ENCODE measurements around the gene ACSS2.

ACSS2 gene

DNA sequence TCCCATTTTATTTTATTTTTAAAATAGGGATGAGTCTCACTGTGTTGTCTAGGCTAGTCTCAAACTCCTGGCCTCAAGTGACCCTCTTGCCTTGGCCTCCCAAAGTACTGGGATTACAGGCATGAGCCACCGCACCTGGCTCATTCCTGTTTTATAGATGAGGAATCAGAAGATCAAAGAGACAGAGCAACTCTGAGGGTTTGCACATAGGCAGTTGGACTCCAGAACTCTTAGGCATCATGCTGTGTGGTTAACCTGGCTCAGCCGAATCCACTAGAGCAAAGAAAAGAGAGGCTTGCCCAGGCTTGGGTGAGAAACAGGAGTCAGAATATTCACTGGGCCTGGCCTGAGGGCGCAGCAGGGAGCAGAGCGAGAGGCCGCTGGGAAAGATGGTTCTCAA is 88.6 kb downstream of the ACSS2 start:
- no peak for TF ChIP-seq GATA3 (IDR thresholded peaks at IDR 0.05; ENCODE audit: low read depth, low read length)
- TF ChIP-seq GATA2 (IDR thresholded peaks at IDR 0.05; ENCODE audit: low read depth, low read length) = no peak

DNA sequence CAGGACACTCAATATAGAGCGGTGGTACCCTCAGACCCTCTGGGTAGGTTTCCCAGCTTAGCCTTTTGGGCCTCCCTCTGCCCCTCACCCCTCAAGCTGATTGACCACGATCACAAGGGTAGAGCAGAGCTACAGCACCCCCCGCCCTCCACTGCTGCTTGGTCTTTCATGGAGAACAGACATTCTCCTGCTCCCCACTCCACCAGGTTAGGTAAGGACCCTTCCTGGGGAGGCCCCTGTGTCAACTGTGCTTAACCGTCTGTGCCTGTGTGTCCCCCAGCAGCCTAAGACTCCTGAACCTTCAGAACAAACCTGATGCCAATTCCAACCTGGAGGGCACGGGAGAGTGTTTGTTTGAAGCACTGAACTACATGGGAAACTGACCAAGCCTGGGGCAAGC is 91.0 kb downstream of the ACSS2 start:
- no peak for TF ChIP-seq GATA2 (IDR thresholded peaks at IDR 0.05; ENCODE audit: low read depth, low read length)
- no peak for TF ChIP-seq GATA3 (IDR thresholded peaks at IDR 0.05; ENCODE audit: low read depth, low read length)

DNA sequence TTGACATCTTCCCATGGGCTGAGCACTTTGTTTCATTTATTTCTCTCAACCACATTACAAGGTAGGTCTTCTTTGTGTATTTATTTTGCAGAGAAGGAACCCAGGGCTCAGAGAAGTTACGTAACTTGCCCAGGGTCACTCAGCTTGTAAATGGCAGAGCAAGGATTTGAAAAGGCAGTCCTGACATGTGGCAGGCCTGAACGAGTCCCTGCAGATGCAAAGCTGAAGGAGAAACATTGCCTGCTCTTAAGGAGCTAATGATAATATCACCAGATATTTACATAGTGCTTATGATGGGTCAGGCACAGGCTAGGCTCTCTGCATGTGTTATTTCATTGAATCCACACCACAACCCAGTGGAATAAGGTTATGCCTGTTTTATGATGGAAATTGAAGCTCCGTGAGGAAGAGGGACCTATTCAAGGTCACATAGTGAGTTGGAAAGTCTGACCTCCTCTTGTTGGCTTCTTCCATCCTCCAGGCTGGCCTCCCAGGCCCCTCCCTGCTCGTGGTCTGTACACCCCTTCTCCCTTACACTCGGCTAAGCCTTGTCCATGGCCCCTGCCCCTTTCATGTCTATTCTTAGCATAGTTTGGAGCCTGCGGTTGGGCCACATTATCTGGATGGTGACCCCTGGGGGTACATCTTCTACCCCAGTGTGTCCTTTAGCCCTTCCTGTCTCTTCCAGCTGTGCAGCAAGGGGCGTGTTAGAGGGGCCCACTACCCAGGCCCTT is 91.8 kb downstream of the ACSS2 start:
- TF ChIP-seq GATA3 (IDR thresholded peaks at IDR 0.05; ENCODE audit: low read depth, low read length) = no peak
- no peak for TF ChIP-seq GATA2 (IDR thresholded peaks at IDR 0.05; ENCODE audit: low read depth, low read length)

DNA sequence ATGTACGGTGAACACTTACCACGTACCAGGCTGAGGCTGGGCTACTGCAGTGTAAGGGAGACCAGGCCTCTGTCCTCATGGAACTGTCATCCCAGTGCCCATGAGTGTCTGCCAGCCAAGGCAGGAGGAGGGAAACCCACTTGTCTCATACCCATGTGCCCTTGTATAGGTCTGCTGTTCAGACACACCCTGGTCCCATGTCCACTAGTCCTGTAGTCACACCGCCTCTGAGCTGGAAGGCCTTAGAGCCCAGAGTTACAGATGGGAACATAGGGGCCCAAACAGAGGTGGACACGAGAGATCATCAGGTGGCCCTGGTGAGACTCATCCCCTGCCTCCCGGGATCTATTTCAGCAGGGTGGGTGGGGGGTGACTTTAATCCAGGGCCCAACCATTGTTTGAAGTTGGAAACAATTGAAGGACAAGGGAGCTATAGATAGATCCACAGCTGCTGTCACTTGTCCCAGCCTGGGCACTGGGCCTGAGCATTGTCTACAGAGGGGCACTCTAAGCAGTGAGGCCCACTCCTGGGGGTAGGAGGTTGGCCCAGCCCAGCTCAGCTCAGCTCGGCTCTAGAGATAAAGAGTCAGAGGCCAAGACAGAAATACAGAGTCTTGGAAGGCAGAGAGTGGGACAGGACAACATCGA is 93.9 kb downstream of the ACSS2 start:
- no peak for TF ChIP-seq GATA3 (IDR thresholded peaks at IDR 0.05; ENCODE audit: low read depth, low read length)
- TF ChIP-seq GATA2 (IDR thresholded peaks at IDR 0.05; ENCODE audit: low read depth, low read length) = no peak

DNA sequence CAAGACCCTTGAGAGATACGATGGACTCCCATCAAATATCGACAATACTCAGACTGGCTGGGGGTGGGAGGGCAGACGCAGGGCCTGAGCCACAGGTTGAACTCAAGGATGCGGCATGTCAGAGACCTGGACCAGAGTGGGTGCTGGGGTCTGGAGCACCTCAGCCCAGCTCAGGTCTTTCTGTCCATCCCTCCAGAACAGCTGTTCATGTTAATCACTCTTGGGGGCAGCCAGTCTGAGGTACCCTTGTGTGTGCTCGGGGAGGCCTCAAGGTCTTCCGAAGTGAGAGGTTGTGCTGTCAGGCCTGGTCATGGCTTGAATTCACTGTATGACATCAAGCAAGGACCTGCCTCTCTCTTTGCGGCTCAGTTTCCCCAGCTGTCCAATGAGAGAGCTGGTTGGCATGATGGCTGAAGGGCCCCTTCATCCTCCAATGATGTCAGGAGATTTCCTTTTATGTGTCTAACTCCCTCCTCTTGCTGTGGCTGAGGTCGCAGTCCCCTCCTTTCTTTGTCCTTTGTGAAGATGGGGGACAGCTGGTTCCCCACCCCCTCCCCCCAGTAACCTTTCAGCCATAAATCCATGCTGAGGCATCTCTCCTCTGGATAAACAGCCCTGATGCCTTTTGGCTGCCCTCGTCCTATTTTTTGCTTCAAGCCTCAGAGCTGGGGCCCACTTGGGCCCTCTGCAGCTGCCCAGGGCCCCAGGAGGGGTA is 94.6 kb downstream of the ACSS2 start:
- TF ChIP-seq GATA3 (IDR thresholded peaks at IDR 0.05; ENCODE audit: low read depth, low read length) (no peak), GATA2 (IDR thresholded peaks at IDR 0.05; ENCODE audit: low read depth, low read length) (no peak)

DNA sequence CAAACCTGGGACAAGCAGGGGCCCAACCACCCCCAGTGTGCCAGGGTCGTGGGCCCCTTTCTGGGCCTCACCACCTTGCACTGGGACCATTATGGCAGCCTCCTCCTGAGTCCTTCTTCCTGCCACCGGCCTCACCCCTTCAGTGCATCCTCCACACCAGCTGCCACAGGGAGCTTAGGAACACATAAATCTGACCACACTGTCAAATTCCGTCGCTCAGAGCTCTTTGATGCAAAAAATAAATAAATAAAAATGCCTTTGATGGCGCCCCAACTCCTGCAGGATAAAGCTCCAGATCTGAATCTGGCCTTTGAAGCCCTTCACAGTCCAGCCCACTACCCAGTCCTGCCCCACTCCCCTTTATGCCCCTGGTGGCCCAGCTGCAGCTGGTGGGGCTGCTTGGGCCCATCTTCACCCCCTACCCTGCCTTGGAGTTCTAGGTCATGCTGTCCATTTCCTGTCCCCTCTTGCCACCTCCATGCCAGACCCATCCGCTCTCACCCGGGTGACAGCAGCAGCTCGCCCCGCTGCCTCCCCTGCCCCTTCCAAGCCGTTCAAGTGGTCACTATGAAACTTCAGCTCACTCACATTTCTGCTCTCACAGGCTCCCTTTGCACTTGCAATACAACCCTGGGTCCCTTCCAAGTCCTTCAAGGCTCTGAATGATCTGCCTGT is 95.3 kb downstream of the ACSS2 start:
- TF ChIP-seq GATA3 (IDR thresholded peaks at IDR 0.05; ENCODE audit: low read depth, low read length) = no peak
- no peak for TF ChIP-seq GATA2 (IDR thresholded peaks at IDR 0.05; ENCODE audit: low read depth, low read length)

DNA sequence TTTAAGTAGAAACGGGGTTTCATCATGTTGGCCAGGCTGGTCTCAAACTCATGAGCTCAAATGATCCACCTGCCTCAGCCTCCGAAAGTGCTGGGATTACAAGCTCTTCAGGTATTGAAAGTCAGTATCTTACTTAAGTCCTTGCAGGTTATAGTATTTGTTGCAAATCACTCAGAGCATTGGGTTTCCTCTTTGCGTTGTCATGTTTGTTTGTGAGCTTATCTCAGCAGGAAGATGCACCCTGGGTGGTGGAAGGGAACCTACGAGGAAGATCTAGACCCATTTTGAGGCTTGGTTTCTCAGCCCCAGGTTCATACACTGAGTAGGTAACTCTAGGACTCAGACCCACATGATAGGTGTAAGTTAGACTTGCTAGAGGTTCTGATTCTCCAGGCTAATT is 97.8 kb downstream of the ACSS2 start:
- TF ChIP-seq GATA2 (IDR thresholded peaks at IDR 0.05; ENCODE audit: low read depth, low read length) = no peak
- TF ChIP-seq GATA3 (IDR thresholded peaks at IDR 0.05; ENCODE audit: low read depth, low read length) = no peak

DNA sequence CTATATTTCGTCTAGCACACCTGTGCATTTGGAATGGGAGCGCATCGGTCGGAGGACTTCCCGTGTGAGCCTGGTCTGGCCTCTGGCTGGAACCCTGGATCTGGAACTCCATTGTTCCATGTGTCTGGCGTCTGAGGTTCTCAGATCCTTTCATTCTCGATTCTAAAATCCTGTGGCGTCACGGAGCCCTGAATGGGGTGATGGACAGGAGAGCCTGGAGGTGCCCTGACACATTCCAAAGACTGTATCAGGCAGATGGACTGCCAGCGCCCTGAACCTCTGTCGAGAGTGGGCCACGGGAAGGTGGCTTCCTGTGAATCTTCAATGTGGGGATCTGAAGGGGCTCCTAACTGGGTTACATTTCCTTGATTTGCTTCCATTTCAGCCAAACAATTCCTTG is 99.9 kb downstream of the ACSS2 start:
- TF ChIP-seq GATA2 (IDR thresholded peaks at IDR 0.05; ENCODE audit: low read depth, low read length) (no peak), GATA3 (IDR thresholded peaks at IDR 0.05; ENCODE audit: low read depth, low read length) (no peak)
